ENCODE data around the gene SELENOO. TPM values are rescaled to one million over a fixed set of nuclear protein-coding genes. Genes with fewer than 3 reads are reported as not detected.

SELENOO gene
- total RNA-seq, 1 experiment from 2014 or later: 20.5 TPM

DNA sequence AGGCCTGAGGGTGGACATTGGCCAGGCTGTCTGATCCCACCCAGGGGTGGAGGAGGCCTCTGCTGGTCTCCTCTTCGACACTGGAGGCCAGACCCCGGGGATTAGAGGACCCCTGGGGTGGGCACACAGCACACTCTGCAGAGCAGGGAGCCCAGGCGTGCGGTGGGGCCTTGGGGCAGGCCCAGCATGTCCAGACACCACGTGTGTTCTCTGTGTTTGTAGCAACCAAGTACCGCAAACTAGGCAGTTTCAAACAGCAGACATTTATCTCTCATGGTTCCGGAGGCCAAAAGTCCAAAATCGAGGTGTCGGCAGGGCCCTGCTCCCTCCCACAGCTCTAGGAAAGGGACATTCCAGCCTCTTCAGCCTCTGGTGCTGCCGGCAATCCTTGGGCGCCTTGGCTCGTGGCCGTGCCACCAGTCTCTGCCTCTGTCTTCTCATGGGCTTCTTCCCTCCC, 28.8 kb upstream of the SELENOO start:
- no peak for DNase-seq (ENCODE audit: low read depth)

DNA sequence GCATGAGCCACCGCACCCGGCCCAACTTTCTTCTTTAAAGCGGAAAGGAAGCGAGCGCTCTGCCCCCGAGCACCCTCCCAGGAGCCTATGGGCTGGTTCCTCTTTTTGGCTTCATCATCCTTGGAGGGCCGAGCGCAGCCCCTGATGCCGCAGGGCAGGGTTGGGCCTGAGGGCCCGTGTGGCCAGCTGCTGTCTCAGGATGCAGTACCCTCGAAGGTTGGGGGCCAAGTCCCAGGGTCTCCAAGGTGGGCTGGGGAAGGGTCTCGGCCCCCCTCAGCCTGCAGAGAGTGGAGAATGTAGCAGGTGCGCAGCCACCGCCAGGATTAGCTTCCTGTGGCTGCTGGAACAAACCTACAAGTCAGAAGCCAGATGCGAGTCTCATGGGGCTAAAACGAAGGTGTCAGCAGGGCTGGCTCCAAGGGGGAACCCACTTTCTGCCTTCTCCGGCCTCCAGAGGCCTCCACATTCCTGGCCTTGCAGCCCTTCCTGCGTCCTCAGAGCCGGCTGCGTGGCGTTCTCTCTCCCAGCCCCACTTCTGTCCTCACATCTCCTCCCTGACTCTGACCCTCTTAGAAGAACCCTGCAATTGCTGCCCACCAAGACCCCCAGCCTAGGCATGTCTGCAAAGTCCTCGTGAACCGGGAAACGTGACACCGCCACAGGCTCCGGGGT, 27.4 kb upstream of the SELENOO start:
- no peak for DNase-seq (ENCODE audit: low read depth)

DNA sequence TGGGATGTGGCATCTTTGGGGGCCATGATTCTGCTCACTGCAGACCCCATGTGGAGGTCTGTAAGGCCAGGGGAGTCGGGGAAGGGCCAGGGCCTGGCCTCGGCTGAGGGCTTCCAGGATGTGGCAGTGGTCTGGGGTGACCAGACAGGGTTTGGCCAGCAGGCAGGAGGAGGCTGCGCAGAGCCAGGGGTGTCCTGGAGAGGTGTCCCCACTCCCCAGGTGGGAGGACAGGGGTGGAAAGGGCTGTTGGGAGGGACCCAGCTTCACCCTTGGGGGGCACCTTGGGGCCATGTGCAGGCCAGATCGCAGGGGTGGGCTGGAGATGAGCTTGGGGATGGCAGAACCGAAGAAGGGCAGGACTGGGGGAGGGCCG, 26.8 kb upstream of the SELENOO start:
- DNase-seq (ENCODE audit: low read depth): no peak

- DNase-seq (ENCODE audit: low read depth): no peak
Observed at GRCh38 chr22:50174382-50175190, 26.2 kb upstream of the SELENOO start.

DNA sequence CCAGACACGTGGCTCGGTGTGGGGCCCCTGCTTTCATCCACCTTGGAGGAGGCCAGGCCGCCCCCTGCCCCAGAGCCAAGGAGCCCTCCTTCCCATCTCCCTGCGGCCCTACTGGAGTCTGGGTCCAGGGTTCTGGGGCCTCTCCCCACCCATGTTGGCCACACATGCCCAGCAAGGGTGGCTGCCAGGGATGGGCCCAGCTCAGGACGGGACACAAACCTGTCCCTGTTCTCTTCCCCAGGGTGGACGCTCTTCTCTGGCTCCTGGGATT, 25.7 kb upstream of the SELENOO start:
- no peak for DNase-seq (ENCODE audit: low read depth)

DNA sequence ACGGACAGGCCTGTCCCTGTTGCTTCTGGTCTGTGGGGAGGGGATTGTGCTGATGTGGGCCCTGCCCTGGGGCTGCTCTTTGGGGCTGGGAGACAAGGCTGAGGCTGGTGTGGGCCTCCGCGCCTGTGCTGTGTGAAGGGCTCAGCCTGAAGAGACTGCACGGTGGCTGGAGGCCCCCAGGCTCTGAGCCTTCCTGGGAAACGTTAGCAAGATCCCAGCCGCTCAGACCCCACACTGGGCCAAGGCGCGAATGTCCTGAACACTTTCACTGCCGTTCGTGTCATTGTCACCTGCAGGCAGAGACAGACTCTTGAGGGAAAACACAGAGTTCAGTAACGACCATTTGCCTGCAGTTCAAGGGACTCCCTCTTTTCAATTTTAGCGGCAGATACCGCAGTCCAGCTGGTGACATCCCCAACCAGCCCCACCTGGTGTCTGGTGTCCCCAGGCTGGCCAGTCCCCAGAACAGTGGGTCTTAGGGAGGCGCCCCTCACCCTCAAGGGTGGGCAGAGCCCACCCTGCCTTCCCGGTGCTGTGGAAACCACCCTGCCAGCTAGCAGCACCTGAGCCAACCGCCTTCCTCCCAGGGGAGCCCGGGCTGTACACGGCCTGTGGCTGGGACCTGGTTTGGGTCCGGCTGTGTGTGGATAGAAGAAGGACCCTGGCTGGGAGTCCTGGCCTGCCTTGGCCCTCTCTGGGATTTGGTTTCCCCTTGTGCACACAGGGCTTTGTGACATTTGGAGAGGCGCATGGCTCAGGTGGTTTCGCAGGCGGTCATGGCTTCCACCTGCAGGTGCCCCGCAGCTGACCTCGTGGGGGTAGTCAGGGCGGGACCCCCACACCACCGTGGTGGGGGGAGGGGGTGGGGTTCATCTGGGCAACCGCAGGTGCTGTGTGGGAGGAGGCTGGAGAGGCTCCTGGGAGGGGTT, 24.6 kb upstream of the SELENOO start:
- no peak for DNase-seq (ENCODE audit: low read depth)

DNA sequence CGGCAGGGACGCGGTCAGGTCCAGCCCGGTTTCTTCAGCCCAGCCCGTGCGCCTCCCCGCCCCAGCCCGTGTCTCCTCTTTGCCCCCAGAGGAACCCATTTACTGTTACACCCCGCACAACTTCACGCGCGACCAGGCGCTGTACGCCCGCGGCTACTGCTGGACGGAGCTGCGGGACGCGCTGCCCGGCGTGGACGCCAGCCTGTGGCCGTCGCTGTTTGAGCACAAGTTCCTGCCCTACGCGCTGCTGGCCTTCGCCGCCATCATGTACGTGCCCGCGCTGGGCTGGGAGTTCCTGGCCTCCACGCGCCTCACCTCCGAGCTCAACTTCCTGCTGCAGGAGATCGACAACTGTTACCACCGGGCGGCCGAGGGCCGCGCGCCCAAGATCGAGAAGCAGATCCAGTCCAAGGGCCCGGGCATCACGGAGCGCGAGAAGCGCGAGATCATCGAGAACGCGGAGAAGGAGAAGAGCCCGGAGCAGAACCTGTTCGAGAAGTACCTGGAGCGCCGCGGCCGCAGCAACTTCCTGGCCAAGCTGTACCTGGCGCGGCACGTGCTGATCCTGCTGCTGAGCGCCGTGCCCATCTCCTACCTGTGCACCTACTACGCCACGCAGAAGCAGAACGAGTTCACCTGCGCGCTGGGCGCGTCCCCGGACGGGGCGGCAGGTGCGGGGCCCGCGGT, 23.8 kb upstream of the SELENOO start:
- no peak for DNase-seq (ENCODE audit: low read depth)

DNA sequence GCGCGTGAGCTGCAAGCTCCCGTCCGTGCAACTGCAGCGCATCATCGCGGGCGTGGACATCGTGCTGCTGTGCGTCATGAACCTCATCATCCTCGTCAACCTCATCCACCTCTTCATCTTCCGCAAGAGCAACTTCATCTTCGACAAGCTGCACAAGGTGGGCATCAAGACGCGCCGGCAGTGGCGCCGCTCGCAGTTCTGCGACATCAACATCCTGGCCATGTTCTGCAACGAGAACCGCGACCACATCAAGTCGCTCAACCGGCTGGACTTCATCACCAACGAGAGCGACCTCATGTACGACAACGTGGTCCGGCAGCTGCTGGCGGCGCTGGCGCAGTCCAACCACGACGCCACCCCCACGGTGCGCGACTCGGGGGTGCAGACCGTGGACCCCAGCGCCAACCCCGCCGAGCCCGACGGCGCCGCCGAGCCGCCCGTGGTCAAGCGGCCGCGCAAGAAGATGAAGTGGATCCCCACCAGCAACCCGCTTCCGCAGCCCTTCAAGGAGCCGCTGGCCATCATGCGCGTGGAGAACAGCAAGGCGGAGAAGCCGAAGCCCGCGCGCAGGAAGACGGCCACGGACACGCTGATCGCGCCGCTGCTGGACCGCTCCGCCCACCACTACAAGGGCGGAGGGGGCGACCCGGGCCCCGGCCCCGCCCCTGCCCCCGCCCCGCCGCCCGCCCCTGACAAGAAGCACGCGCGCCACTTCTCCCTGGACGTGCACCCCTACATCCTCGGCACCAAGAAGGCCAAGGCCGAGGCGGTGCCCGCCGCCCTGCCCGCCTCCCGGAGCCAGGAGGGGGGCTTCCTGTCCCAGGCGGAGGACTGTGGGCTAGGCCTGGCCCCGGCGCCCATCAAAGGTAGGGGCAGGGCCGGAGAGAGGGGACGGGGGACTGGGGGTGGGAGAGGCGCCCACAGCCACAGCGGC, 23.0 kb upstream of the SELENOO start:
- no peak for DNase-seq (ENCODE audit: low read depth)

GRCh38 chr22:50178471-50178864, 22.3 kb upstream of the SELENOO start:
- no peak for DNase-seq (ENCODE audit: low read depth)

- no peak for DNase-seq (ENCODE audit: low read depth)
Observed at GRCh38 chr22:50178871-50179869, 21.6 kb upstream of the SELENOO start.

GRCh38 chr22:50179937-50180726, 20.7 kb upstream of the SELENOO start:
- no peak for DNase-seq (ENCODE audit: low read depth)

- DNase-seq (ENCODE audit: low read depth): no peak
Observed at GRCh38 chr22:50180727-50181521, 19.9 kb upstream of the SELENOO start.

- DNase-seq (ENCODE audit: low read depth): no peak
Observed at GRCh38 chr22:50182176-50183081, 18.4 kb upstream of the SELENOO start.

DNA sequence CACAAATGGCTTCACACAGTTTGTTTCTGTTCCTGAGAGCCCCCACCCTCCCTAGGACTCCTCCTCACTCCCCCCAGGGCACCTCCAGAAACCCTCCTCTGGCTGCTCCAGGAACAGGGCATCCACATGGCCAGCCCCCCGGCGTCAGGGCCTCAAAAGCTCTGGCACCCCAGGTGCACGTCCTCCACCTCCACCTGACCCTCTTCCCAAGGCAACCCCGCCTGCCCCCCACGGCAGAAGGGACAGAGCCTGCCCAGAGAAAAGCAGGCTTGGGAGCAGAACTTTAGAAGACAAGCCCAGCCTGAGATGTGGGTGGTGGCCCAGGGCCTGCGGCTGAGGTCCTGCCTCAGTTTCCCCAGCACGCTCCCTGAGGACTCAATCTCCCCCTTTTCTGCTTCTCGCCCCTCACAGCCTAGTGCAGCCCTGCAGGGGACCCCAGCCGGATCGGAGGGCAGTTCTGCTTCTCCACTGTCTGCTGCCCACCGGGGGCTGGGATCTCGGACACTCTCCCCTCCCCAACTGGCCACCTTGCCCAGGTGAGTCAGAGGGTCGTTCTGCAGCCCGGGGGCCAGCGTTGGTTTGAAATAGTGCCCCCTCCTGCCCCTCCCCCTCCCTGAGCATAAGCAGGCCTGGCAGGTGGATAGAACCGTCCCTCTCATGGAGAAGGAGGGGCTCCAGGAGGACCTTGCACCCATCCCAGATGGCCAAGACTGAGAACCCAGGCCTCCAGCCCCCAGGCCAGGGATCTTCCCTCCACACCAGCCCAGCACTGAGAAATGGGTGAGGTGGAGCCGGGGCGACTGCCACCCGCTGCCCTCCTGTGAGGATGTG, 17.5 kb upstream of the SELENOO start:
- no peak for DNase-seq (ENCODE audit: low read depth)

DNA sequence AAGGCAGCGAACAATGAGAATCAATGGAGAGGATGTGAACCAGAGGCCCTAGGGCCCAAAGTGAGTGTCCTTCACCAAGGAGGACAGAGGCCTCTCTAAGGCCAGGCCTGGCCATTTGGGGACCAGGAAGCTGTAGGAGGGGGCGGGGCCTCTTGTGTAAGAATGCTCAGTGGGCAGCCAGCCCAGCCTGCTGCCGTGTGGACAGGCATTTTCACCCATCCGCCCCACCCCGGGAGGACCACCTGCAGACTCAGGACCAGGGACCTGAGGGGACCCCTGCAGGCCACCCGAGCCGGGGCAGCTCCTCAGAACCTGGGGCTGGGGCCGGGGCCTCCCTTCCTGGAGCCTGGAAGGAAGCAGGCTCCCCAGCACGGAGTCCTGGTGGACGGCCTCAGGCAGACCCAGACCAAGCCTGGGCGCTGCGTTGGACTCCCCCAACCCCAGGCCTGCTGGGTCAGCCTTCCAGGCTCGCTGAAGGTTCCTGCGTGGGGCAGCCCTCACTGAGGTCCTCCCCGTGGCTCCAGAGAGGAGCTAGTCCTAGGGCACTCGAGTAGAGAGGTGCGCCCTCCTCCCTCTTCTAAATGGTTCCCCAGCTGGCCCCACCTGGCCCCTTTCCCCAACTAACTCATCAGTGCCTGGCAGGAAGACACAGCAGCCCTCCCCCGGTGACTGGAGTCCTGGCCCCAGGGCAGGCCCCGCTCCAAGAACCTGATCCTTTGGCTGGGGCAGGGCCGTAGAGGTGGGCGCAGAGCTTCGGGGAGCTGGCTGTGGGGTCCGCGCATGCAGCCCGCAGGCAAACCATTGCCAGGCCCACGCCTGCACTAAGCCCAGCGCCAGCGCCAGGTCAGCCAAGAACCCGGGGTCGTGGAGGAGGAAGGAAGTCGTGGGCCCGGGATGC, 16.6 kb upstream of the SELENOO start:
- DNase-seq (ENCODE audit: low read depth): no peak
